ENCODE measurements around the gene PRCD. TPM values are rescaled to one million over a fixed set of nuclear protein-coding genes. Genes with fewer than 3 reads are reported as not detected.
"Not testable (repeated sequence)": the region's sequence is repeated elsewhere in the genome, so short reads cannot be mapped to it uniquely, and the experiment has no call there.

Gene PRCD
- polyA plus RNA-seq, 4 donors: 2.6 to 6.3 (median 4.1) TPM

DNA sequence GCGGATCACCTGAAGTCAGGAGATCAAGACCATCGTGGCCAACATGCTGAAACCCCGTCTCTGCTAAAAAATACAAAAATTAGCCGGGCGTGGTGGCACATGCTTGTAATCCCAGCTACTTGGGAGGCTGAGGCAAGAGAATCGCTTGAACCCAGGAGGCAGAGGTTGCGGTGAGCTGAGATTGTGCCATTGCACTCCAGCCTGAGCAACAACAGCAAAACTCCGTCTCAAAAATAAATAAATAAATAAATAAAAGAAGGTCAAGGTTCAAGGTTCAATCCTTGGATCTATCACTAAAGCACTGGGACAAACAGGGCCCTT, 14.4 kb upstream of the PRCD start:
- DNase-seq (ENCODE audit: low read depth in 4 of 4, low spot score in 2 of 4): not testable (repeated sequence)

DNA sequence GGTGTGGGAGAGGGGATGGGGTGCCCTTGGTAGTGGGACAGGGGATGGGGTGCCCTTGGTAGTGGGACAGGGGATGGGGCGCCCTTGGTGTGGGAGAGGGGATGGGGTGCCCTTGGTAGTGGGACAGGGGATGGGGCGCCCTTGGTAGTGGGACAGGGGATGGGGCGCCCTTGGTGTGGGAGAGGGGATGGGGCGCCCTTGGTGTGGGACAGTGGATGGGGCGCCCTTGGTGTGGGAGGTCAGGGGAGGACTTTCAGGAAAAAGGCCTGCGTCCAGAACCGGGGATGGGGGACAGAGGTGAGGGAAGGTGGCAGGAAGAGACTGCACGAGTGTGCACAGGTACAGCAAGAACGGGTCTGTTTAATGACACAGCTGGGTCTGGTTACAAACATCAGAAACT, 12.8 kb upstream of the PRCD start:
- DNase-seq (ENCODE audit: low read depth in 4 of 4, low spot score in 2 of 4): not testable (repeated sequence)

GRCh38 chr17:76527430-76528111, 12.3 kb upstream of the PRCD start:
- no peak for DNase-seq (ENCODE audit: low read depth in 4 of 4, low spot score in 2 of 4)

DNA sequence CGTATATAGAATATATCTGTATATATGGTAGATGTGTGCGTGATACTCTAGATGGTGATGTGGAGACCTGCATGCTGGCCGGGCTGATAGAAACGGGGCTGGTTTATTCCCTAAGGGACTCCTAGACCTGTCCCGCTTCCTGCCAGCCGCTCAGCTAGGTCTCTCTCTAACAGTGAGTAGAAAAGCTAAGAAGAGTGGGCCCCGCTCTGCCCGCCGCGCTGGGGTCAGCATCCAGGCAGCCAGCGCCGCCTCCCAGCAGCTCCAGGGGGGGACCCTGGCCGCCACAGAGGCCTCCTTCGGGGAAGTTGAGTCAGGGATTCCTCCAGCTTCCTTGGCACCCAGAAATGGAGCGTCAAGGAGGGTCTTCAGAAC, 11.7 kb upstream of the PRCD start:
- DNase-seq (ENCODE audit: low read depth in 4 of 4, low spot score in 2 of 4): no peak

DNA sequence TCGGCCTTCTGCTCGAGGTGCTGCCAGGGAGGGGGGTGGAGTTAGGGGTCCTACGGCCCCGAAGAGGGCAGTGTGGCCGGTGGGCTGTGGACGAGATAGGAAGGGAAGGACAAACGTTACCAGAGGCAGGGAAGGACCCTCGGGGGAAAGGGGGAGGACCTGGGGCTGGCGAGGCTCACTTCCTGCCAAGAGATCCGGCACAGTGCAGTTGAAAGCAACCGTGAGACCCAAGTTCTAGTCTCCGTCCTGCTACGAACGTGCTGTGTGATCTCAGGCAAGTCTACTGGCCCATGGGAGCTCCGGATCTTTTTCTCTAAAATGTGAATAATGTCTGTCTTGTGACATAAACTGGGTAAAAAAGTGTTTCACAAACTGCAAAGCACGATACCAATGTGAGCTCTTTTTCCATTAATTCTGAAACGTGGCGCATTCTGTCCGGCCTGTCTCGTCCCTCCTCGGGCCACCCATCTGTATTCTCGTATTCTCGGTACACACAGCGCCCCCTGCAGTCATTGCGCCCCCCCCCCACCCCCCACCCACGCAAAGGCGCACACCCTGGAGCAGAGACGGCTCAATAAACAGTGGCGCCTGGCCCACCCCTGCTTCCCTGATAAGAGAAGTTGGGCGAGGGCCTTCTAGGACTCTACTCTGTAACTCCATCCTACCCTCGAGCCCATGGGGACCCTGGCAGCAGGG, 11.2 kb upstream of the PRCD start:
- no peak for DNase-seq (ENCODE audit: low read depth in 4 of 4, low spot score in 2 of 4)

- DNase-seq (ENCODE audit: low read depth in 4 of 4, low spot score in 2 of 4): peak in 2 of 4 donors; percentile 77 to 79
Measured at GRCh38 chr17:76529224-76530094, 10.4 kb upstream of the PRCD start.

- no peak for DNase-seq (ENCODE audit: low read depth in 4 of 4, low spot score in 2 of 4)
Measured at GRCh38 chr17:76530095-76530723, 9.6 kb upstream of the PRCD start.

- DNase-seq (ENCODE audit: low read depth in 4 of 4, low spot score in 2 of 4): no peak
Measured at GRCh38 chr17:76530811-76531485, 8.9 kb upstream of the PRCD start.

DNA sequence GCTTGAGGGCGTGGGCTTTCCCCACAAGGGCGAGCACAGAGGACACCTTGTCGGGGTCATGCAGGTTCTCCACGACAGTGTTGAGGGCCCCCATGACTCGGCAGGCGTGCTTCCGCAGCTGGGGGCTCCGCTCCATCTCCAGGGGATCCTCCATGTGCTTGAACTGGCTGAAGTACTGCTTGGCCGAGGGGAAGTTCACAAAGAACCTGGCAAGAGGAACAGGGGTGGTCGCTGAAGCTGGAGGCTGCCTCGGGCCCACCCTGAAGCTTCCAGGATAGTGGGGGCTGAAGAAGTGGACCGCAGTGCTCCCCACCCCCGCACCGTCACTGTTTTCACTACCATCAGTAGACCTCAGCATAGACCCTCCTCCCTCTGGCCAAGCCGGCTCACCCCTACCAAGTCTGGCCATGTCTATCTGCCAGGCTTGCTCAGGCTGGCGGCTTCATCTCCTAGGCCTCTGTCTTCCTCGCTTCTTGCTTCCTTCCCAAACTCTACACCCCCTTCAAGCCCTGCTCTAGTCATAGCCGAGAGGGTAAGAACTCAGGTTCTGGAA, 8.3 kb upstream of the PRCD start:
- DNase-seq (ENCODE audit: low read depth in 4 of 4, low spot score in 2 of 4): no peak

DNA sequence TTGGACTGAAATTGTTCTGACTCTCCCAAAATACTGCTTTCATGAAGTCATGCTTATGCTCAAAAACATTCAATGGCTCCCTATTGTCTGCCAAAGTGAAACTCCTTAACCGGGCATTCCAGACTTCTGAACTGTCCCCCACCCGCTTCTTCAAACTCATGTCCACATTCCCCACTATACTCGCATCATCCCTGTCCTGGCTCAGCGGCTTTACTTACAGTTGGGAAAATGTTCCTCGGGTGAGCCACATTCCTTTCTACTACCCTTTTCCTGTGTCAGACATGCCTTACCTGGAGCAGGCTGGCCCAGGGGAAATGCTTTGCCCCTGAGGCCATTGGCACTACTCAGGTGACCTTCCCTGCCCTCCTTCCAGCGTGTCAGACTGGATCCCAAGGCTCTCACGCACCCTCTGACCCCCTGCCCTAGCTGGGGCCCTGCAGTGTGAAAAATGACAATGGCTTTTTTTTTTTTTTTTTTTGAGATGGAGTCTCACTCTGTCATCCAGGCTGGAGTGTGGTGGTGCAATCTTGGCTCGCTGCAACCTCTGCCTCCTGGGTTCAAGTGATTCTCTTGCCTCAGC, 7.7 kb upstream of the PRCD start:
- DNase-seq (ENCODE audit: low read depth in 4 of 4, low spot score in 2 of 4): no peak

- DNase-seq (ENCODE audit: low read depth in 4 of 4, low spot score in 2 of 4): not testable (repeated sequence)
Measured at GRCh38 chr17:76533640-76534359, 6.0 kb upstream of the PRCD start.

DNA sequence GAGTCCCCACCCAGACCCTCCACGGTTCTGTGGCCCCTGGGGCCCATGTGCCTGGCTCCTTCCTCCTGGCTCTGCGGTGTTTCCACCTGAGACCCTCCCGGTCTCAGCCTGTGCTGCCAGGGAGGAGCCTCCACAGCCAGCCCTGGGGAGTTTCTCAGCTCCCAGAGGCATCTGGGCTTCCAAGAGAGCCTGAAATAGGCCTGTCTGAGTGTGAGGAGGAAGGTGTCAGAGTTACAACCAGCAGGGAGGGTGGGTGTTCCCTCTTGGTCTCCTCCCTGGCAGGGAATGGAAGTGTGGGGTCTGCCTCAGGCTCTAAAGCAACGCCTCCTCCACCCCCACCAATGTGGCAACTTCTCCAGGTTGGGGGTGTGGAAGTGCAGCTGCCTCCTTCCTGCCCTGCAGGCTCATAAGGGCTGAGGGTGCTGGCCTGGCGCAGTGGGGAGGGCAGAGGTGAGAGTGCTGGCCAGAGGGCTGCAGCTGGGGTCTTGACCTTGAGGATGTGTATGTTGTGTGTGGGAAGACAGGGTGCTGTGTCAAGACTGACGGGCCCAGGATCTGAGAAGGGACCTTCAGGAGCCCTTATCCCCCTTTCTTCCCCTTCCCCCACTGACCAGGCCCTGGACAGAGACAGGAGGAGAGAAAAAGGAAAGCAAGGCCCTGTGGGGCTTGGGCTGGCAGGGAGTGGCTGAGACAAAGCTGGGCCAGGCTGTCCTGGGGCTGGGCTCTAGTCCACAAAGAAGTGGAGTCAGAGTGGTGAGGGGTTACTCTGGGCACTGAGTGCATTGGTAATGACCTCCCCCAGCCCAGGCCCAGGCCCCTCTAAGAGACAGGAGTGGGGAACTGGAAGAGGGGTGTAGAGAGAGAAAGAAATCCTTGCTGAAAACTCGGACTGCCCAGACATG, 4.8 kb upstream of the PRCD start:
- DNase-seq (ENCODE audit: low read depth in 4 of 4, low spot score in 2 of 4): no peak

GRCh38 chr17:76535788-76536510, 3.9 kb upstream of the PRCD start:
- DNase-seq (ENCODE audit: low read depth in 4 of 4, low spot score in 2 of 4): no peak

DNA sequence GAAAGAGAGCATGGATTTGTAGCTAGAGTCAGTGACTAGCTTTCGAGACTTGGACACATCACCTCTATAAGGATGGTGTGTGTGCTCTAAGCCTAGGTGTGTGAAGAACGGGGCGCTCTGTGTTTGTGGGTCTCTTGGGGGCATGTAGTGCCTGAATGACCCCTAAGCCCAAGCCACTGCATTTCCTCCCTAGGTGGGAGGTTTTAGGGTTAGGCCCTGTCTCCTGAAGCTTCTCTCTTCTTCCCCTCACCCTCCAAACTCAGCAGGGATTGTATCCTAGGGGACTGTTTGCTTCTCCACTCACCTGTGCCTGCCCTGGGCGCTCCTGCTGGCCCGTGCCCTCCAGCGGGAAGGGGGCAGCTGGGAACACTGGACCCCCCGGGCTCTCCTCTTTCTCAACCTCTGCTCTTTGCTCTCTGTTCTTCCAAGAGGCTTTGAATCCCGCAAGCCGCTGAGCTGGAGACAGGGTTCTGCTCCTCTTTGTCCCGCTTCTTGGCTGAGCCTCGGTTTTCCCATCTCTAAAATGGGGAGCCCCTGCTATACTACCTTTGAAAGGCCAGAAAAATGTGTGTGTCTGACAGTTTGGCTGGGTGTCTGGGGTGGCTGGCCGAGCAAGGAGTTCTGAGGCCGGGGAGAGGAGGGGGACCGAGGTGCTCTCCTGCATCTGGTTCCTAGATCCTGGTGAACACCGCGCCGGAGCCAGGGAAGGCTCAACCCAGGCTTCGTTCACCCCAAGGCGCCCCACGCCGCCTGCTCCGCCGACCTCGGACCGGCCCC, 3.1 kb upstream of the PRCD start:
- no peak for DNase-seq (ENCODE audit: low read depth in 4 of 4, low spot score in 2 of 4)

DNA sequence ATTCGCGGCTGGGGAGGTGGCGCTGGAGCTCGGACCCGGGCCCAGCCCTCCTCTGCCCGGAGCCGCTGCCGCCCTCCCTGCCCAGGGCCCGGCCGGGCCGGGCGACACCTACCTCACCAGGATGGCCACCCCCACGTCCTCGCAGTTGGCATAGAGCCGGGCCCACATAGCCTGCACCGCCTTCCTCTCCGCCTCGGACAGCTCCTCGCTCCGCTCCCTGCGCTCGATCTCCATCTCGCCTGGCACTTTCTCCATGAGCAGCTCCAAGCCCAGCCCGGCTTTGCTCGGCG, 2.6 kb upstream of the PRCD start:
- no peak for DNase-seq (ENCODE audit: low read depth in 4 of 4, low spot score in 2 of 4)

- no peak for DNase-seq (ENCODE audit: low read depth in 4 of 4, low spot score in 2 of 4)
Measured at GRCh38 chr17:76537578-76538280, 2.1 kb upstream of the PRCD start, which contains the start of gene CYGB. Gene CYGB (minus strand): TSS chr17:76537709. CDS start chr17:76537542, 167 bp downstream.
